ENCODE results near the gene PAQR6.
A peak's percentile ranks its signal among the peaks of the same experiment; 100 is the strongest.

The PAQR6 gene

DNA sequence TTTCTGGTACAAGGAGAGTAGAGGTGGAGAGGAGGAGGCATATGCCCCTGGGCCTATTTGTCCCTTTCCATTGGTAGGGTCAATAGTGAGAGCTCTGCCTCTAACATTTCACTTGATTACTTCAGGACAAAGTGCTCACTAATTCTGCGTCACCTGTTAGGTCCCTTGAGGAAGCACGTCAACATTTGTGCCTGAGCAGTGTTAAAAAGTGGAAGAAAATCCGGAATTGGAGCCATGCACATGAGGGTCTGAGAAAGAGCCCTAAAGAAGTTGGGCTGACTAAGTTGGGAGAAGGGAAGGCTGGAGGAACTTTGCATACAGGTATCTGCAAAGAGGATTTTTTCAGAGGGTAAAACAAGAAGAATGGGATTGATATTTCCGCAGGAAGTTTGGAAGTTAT is 52.0 kb downstream of the PAQR6 start:
- DNase-seq (ENCODE audit: low read depth): no peak

DNA sequence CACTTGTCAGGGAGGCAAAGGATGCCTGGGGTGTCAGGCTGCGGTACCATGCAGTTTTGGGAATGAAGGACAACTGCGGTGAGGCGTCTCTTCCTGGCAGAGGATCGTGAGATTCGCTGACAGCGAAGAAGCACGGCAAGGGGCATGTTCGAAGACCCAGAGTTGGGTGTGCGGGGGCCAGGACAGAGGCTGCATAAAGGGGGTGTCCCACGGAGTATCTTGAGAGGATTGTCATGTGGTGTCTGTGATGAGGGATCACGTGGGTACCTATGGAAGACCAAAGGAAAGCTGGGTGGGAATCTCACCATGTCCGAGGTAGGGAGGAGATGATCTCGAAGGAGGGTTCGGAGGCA is 53.6 kb downstream of the PAQR6 start:
- DNase-seq (ENCODE audit: low read depth): no peak

DNA sequence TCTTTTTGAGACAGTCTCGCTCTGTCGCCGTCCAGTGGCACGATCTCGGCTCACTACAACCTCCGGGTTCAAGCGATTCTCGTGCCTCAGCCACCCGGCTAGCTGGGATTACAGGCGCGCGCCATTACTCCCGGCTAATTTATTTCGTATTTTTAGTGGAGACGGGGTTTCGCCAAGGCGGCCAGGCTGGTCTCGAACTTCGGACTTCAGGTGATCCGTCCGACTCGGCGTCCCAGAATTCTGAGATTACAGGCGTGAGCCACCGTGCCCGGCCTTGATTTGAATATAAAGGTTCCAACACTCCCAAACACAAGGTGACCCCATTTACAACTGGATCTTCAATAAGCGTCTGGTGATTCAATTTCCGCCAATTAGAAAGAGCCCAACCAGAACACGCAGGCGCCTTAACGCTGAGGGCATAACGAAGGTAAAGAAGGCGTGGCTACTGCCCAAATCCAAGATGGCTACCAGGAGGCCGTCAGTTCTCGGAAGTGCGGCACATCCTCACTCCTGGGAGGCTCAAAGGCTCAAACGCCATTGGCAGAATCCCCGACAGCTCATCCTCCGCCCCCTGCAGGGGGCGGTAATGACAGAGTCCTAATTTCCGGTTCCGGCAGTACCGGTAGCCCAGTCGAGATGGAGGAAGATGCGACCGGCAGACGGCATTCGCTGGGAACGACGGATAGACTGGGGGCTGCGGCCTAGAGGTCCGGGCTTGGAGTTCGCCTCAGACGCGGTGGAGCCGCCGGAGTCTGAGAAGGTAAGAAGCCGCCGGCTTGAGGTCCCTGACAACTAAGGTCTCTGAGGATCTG is 54.2 kb downstream of the PAQR6 start, which contains the start of gene SLC25A44:
Gene SLC25A44, plus strand, starts transcription at position 617 of the 812 bp plus-strand sequence. CDS start 5,744 bp downstream, outside the sequence.
- DNase-seq (ENCODE audit: low read depth): peak; percentile 93

Measured in stimulated activated CD8-positive, alpha-beta memory T cell treated with anti-CD3 and anti-CD28 coated beads, Interleukin-4, amount 100 ng/mL, for 24 hours (primary cell).